Mesendoderm (in vitro differentiated cells): ENCODE data around the gene FXYD6.

Experiments
- DNase-seq: peaks from one replicate; pipeline ENCODE4 v3.0.0; 2013
- H2AK5ac ChIP-seq: 2 replicates; pipeline ENCODE4 v1.6.1; 2013; ENCODE audit warnings: low read length, inconsistent platforms
- H2BK120ac ChIP-seq: 2 replicates; pipeline ENCODE4 v1.6.1; 2013; ENCODE audit warnings: low read depth, mild to moderate bottlenecking, low read length, moderate library complexity, mixed read lengths
- H2BK15ac ChIP-seq: replicated peaks from 2 replicates; pipeline ENCODE4 v1.6.1; 2013; ENCODE audit warnings: low read depth, mild to moderate bottlenecking, moderate library complexity
- H2BK5ac ChIP-seq: 2 replicates; pipeline ENCODE4 v1.6.1; 2013; ENCODE audit warnings: low read length, inconsistent platforms
- H3K18ac ChIP-seq: 2 replicates; pipeline ENCODE4 v1.6.1; 2013; ENCODE audit warnings: mild to moderate bottlenecking, low read length, mixed read lengths
- H3K23ac ChIP-seq: one replicate; pipeline ENCODE4 v1.6.1; 2013; ENCODE audit warnings: low read length
- H3K27ac ChIP-seq: 2 replicates; pipeline ENCODE4 v1.5.1; 2013; ENCODE audit warnings: low read depth, mild to moderate bottlenecking, inconsistent platforms, low read length, moderate library complexity
- H3K27me3 ChIP-seq: 2 replicates; pipeline ENCODE4 v1.6.1; 2013; ENCODE audit warnings: low read length, control low read depth, mild to moderate bottlenecking, inconsistent platforms; ENCODE audit not compliant: insufficient read depth, poor library complexity
- H3K36me3 ChIP-seq: 2 replicates; pipeline ENCODE4 v1.6.1; 2013; ENCODE audit warnings: low read length, inconsistent platforms; ENCODE audit not compliant: control insufficient read depth, insufficient read depth
- H3K4ac ChIP-seq: one replicate; pipeline ENCODE4 v1.6.1; 2013; ENCODE audit warnings: low read depth, mild to moderate bottlenecking, low read length, moderate library complexity
- H3K4me1 ChIP-seq: 2 replicates; pipeline ENCODE4 v1.6.1; 2013; ENCODE audit warnings: low read depth, low read length, inconsistent platforms; ENCODE audit not compliant: control insufficient read depth
- H3K4me2 ChIP-seq: 2 replicates; pipeline ENCODE4 v1.6.1; 2013; ENCODE audit warnings: low read length
- H3K4me3 ChIP-seq: 2 replicates; pipeline ENCODE4 v1.5.1; 2013; ENCODE audit warnings: mild to moderate bottlenecking, low read length
- H3K56ac ChIP-seq: one replicate; pipeline ENCODE4 v1.6.1; 2013; ENCODE audit warnings: low read length
- H3K79me1 ChIP-seq: 2 replicates; pipeline ENCODE4 v1.6.1; 2013; ENCODE audit warnings: low read length, inconsistent platforms
- H3K79me2 ChIP-seq: 2 replicates; pipeline ENCODE4 v1.6.1; 2013; ENCODE audit warnings: mild to moderate bottlenecking, low read length; ENCODE audit not compliant: control insufficient read depth, insufficient read depth
- H3K9ac ChIP-seq: 2 replicates; pipeline ENCODE4 v1.6.1; 2013; ENCODE audit warnings: low read length, inconsistent platforms
- H4K5ac ChIP-seq: one replicate; pipeline ENCODE4 v1.6.1; 2013; ENCODE audit warnings: low read length
- H4K8ac ChIP-seq: one replicate; pipeline ENCODE4 v1.6.1; 2013; ENCODE audit warnings: low read depth, mild to moderate bottlenecking, control low read depth, low read length, moderate library complexity
- WGBS: extraction: QIAGEN DNeasy Blood & Tissue Kit; methylation state at CpG from one replicate; pipeline ENCODE4 v1.1.7; 2013; ENCODE audit warnings: low lambda C conversion rate, missing lambda C conversion rate; ENCODE audit not compliant: insufficient coverage; ENCODE audit errors: extremely low coverage; 5-methylcytosine and 5-hydroxymethylcytosine counted together

FXYD6 gene

DNA sequence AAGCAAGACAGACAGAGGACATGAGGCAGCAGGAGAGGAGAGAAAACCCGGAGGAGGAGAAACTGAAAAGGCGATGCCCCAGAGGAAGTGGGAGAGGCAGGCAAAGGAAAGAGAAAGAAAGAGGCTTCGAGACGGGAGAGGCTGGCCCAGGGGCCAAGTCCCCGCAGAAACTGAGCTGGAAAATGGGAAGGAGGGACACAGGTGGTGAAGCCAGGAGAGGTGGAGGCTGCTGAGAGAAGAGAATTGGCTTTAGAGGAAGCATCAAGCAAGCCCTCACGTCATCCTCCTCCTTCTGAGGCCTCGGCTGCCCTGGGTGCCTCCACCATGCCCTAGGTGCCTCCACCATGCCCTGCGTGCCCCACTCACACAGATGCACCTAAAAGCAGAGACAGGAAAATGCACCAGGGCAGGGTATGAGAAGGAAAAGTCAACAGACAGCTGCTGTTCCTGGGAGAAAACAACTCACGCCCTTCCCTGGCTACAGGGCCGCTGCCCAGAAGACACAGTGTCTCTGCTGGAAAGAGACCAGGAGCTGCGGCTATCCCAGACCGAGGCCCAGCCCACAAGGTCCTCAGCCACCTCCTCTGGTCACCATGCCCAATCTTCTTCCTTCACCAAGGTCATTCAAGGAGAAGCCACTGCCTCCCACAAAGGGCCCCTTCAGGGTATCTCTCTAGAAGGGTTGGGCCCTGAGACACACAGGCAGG, 14.3 kb downstream of the FXYD6 start:
- H3K4me1 ChIP-seq, result peaks cover 2% of the 10 kb centered on the region
- no peak overlapping the region for H2BK15ac ChIP-seq
- H3K79me2 ChIP-seq, result no peaks in the 10 kb centered on the region
- no CpG with 5 or more reads among the region's 12 CpGs for WGBS
- H3K4me3 ChIP-seq, result no peak overlapping the region
- H3K27ac ChIP-seq, result no peak overlapping the region
- H2BK120ac ChIP-seq, result no peak overlapping the region
- no peaks in the 10 kb centered on the region for H3K36me3 ChIP-seq
- no peak overlapping the region for H3K9ac ChIP-seq
- H4K5ac ChIP-seq, result no peak overlapping the region
- no peaks in the 10 kb centered on the region for H3K27me3 ChIP-seq
- H3K4ac ChIP-seq, result no peak overlapping the region
- H3K56ac ChIP-seq, result no peak overlapping the region
- DNase-seq, result no peak
- H3K23ac ChIP-seq, result no peak overlapping the region
- no peak overlapping the region for H4K8ac ChIP-seq
- H3K18ac ChIP-seq, result no peak overlapping the region
- H3K79me1 ChIP-seq, result no peaks in the 10 kb centered on the region
- no peak overlapping the region for H3K4me2 ChIP-seq
- H2BK5ac ChIP-seq, result no peak overlapping the region
- no peak overlapping the region for H2AK5ac ChIP-seq

DNA sequence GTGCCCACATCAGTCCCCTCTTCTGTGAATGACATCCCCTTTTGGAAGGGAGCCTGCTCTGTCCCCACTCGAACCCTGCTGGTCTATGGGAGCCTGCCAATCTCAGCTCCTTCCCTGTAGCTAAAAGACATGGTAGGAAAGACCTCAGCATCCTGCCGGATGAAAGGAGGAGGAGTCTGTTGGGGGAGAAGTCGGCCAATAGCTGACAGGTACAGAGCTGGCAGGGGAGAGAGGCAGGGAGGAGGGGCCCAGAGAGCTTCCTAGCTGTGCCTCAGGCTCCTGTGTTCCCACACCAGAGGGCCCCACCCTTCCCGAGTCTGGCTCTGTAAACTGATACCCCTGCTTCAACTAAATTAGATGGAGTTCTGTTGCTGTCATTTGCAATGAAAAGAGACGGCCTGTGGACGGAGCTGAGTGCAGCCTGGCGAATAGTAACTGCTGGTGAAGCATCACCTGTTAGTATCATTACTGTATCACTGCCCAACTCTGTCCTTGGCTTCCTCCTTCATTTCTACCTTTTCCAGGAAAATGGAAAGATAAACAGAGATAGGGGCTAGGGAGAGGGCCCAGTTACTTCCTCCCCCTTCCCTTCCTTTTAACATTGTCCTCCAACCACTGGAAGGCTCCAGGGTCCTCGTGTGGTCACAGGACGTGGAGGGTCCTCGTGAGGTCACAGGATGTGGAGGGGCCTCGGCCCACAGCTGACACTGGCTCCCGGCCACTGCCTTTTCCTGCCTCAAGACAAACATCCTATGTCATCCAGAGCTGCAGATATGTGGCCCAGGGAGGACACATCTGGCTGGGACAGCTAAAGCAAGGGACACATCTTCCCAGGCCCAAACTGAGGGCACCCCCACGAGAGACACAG, 15.1 kb downstream of the FXYD6 start:
- H2BK15ac ChIP-seq, result no peak overlapping the region
- H2BK5ac ChIP-seq, result no peak overlapping the region
- H2AK5ac ChIP-seq, result no peak overlapping the region
- H3K79me2 ChIP-seq, result no peaks in the 10 kb centered on the region
- H3K18ac ChIP-seq, result no peak overlapping the region
- DNase-seq, result peak; percentile 91
- no peak overlapping the region for H3K4ac ChIP-seq
- H3K4me2 ChIP-seq, result no peak overlapping the region
- no peak overlapping the region for H2BK120ac ChIP-seq
- H3K79me1 ChIP-seq, result no peaks in the 10 kb centered on the region
- peaks cover 2% of the 10 kb centered on the region for H3K4me1 ChIP-seq
- no peak overlapping the region for H3K56ac ChIP-seq
- H3K9ac ChIP-seq, result no peak overlapping the region
- no peak overlapping the region for H3K23ac ChIP-seq
- no CpG with 5 or more reads among the region's 13 CpGs for WGBS
- H3K27me3 ChIP-seq, result no peaks in the 10 kb centered on the region
- no peak overlapping the region for H3K27ac ChIP-seq
- no peak overlapping the region for H4K5ac ChIP-seq
- no peaks in the 10 kb centered on the region for H3K36me3 ChIP-seq
- no peak overlapping the region for H3K4me3 ChIP-seq
- H4K8ac ChIP-seq, result no peak overlapping the region

DNA sequence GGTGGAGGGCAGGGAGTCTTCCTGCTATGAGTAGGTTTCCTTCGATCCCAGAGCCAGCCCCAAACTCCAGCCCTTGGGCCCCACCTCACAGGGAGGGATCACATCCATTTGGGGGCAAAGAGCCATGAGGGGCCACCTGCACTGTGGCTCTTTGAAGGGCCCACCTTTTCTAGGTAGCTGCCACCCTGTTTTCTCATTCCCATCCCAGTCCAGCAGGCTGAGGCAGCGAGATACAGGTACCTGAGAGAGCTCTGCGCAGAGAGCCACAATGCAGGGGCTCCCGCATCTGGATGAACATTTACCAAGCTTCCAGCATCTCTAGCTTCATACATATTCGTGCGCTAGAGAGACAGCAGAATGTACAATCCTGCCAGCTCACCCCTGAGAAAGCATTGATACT, 16.3 kb downstream of the FXYD6 start:
- Histone ChIP-seq H3K4me2 (no peak overlapping the region), H2AK5ac (no peak overlapping the region), H3K18ac (no peak overlapping the region), H3K23ac (no peak overlapping the region), H3K4ac (no peak overlapping the region), H3K4me1 (peaks cover 2% of the 10 kb centered on the region), H3K4me3 (no peak overlapping the region), H3K9ac (no peak overlapping the region), H2BK5ac (no peak overlapping the region), H3K56ac (no peak overlapping the region), H2BK15ac (no peak overlapping the region), H4K5ac (no peak overlapping the region), H3K79me2 (no peaks in the 10 kb centered on the region), H3K36me3 (no peaks in the 10 kb centered on the region), H3K27me3 (no peaks in the 10 kb centered on the region), H2BK120ac (no peak overlapping the region), H3K79me1 (no peaks in the 10 kb centered on the region), H3K27ac (no peak overlapping the region), H4K8ac (no peak overlapping the region)
- no CpG with 5 or more reads among the region's 6 CpGs for WGBS
- no peak for DNase-seq

DNA sequence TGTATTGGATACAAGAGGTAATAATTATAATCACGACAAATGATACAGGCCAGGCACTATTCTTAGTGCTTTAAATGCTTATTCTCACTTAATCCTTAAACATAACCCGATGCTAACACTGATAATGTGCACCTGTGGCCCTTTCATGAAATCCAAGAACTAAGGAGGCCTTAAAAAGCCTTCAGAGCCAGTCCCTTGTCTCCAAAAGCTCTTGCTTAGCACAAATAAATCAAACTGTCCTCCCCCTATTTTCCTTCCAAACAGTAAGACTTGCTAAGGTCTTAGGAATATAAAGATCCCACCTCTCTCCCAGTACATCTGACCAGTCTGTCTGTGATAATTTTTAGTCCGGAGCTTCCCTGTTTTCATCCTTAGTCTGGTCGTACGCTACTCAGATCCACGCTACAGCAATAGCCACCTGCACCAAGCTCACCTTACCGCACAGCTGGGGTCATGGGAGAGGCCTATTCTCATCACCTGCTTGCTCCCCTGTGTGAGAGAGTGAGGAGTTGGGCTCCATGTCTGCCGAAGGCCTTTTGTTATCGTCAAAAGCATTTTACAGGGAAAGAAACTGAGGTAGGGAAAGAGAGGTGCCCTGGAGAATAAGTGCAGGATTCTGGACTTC, 16.9 kb downstream of the FXYD6 start:
- Histone ChIP-seq H3K27me3 (no peaks in the 10 kb centered on the region), H3K9ac (no peak overlapping the region), H2AK5ac (no peak overlapping the region), H3K79me2 (no peaks in the 10 kb centered on the region), H3K4me3 (no peak overlapping the region), H3K23ac (no peak overlapping the region), H3K56ac (no peak overlapping the region), H2BK5ac (no peak overlapping the region), H2BK120ac (no peak overlapping the region), H3K36me3 (no peaks in the 10 kb centered on the region), H4K5ac (no peak overlapping the region), H3K4ac (no peak overlapping the region), H3K18ac (no peak overlapping the region), H4K8ac (no peak overlapping the region), H3K4me1 (peaks cover 2% of the 10 kb centered on the region), H3K27ac (no peak overlapping the region), H3K4me2 (no peak overlapping the region), H3K79me1 (no peaks in the 10 kb centered on the region), H2BK15ac (no peak overlapping the region)
- DNase-seq, result no peak
- WGBS, result no CpG with 5 or more reads among the region's 9 CpGs

DNA sequence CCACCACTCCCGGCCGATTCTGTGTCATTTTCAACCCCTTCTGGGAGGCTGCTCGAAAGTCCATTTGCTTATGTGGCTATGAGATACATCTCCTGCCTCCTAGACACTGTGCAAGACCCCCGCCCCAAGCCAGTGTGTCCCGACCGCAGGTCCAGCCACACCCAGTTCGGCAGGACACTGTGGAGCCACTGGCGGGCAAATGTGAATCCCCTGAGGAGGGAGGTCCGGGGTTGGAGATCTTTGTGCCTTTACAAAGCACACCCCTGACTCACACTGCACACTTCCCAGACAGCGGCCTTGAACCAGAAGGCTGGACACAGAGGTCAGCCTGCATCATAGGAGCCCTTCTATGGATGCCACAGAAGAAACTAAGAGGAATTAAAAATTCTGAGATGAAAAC, 17.4 kb downstream of the FXYD6 start:
- Histone ChIP-seq H3K4ac (no peak overlapping the region), H3K79me1 (no peaks in the 10 kb centered on the region), H4K5ac (no peak overlapping the region), H3K4me1 (peaks cover 2% of the 10 kb centered on the region), H3K23ac (no peak overlapping the region), H3K36me3 (no peaks in the 10 kb centered on the region), H3K18ac (no peak overlapping the region), H3K79me2 (no peaks in the 10 kb centered on the region), H3K56ac (no peak overlapping the region), H2BK15ac (no peak overlapping the region), H2BK5ac (no peak overlapping the region), H3K4me2 (no peak overlapping the region), H3K4me3 (no peak overlapping the region), H4K8ac (no peak overlapping the region), H2AK5ac (no peak overlapping the region), H3K27ac (no peak overlapping the region), H3K9ac (no peak overlapping the region), H2BK120ac (no peak overlapping the region), H3K27me3 (no peaks in the 10 kb centered on the region)
- no peak for DNase-seq
- whole genome bisulfite sequencing, result no CpG with 5 or more reads among the region's 10 CpGs
